ENCODE measurements around the gene CA5B.
"Not testable (repeated sequence)": the region's sequence is repeated elsewhere in the genome, so short reads cannot be mapped to it uniquely, and the experiment has no call there.

Gene CA5B

GRCh38 chrX:15719324-15719968 is 18.6 kb upstream of the CA5B start:
- H3K9ac ChIP-seq (ENCODE audit: low read length in 5 of 5): no peak overlapping the region
- H3K27me3 ChIP-seq (ENCODE audit: control insufficient read depth in 5 of 5, insufficient read depth in 4 of 5, low read length in 5 of 5): peaks cover 0 to 2% (median 0%) of the 10 kb centered on the region in 5 donors
- no peak overlapping the region for H3K4me3 ChIP-seq (ENCODE audit: low read depth in 1 of 5, low read length in 5 of 5)
- H3K27ac ChIP-seq (ENCODE audit: low read depth, low read length): no peak overlapping the region
- peaks cover 0 to 3% (median 0%) of the 10 kb centered on the region in 5 donors for H3K36me3 ChIP-seq (ENCODE audit: control insufficient read depth in 5 of 5, insufficient read depth in 5 of 5, low read length in 5 of 5)
- H3K4me1 ChIP-seq (ENCODE audit: control insufficient read depth in 5 of 5, insufficient read depth in 5 of 5, low read length in 5 of 5): no peaks in the 10 kb centered on the region
- no peaks in the 10 kb centered on the region for H3K9me3 ChIP-seq (ENCODE audit: control insufficient read depth in 5 of 5, low read length in 5 of 5)

- Histone ChIP-seq H3K4me3 (ENCODE audit: low read depth in 1 of 5, low read length in 5 of 5) (no peak overlapping the region), H3K27ac (ENCODE audit: low read depth, low read length) (no peak overlapping the region), H3K4me1 (ENCODE audit: control insufficient read depth in 5 of 5, insufficient read depth in 5 of 5, low read length in 5 of 5) (no peaks in the 10 kb centered on the region), H3K9me3 (ENCODE audit: control insufficient read depth in 5 of 5, low read length in 5 of 5) (no peaks in the 10 kb centered on the region), H3K9ac (ENCODE audit: low read length in 5 of 5) (no peak overlapping the region), H3K36me3 (ENCODE audit: control insufficient read depth in 5 of 5, insufficient read depth in 5 of 5, low read length in 5 of 5) (peaks cover 0 to 3% (median 0%) of the 10 kb centered on the region in 5 donors), H3K27me3 (ENCODE audit: control insufficient read depth in 5 of 5, insufficient read depth in 4 of 5, low read length in 5 of 5) (no peaks in the 10 kb centered on the region)
Observed at GRCh38 chrX:15721911-15722310, 16.2 kb upstream of the CA5B start.

- no peaks in the 10 kb centered on the region for H3K36me3 ChIP-seq (ENCODE audit: control insufficient read depth in 5 of 5, insufficient read depth in 5 of 5, low read length in 5 of 5)
Observed at GRCh38 chrX:15723887-15724517, 14.1 kb upstream of the CA5B start.

GRCh38 chrX:15724911-15725310 is 13.2 kb upstream of the CA5B start:
- no peaks in the 10 kb centered on the region for H3K27me3 ChIP-seq (ENCODE audit: control insufficient read depth in 5 of 5, insufficient read depth in 4 of 5, low read length in 5 of 5)
- H3K4me3 ChIP-seq (ENCODE audit: low read depth in 1 of 5, low read length in 5 of 5): no peak overlapping the region
- no peaks in the 10 kb centered on the region for H3K4me1 ChIP-seq (ENCODE audit: control insufficient read depth in 5 of 5, insufficient read depth in 5 of 5, low read length in 5 of 5)
- H3K9ac ChIP-seq (ENCODE audit: low read length in 5 of 5): no peak overlapping the region
- H3K9me3 ChIP-seq (ENCODE audit: control insufficient read depth in 5 of 5, low read length in 5 of 5): peaks cover 0 to 3% (median 0%) of the 10 kb centered on the region in 5 donors
- no peak overlapping the region for H3K27ac ChIP-seq (ENCODE audit: low read depth, low read length)
- no peaks in the 10 kb centered on the region for H3K36me3 ChIP-seq (ENCODE audit: control insufficient read depth in 5 of 5, insufficient read depth in 5 of 5, low read length in 5 of 5)

More at GRCh38 chrX:15723887-15724517, 14.1 kb upstream of the CA5B start:
- H3K4me3 ChIP-seq (ENCODE audit: low read depth in 1 of 5, low read length in 5 of 5): no peak overlapping the region
- H3K4me1 ChIP-seq (ENCODE audit: control insufficient read depth in 5 of 5, insufficient read depth in 5 of 5, low read length in 5 of 5): no peaks in the 10 kb centered on the region
- no peak overlapping the region for H3K27ac ChIP-seq (ENCODE audit: low read depth, low read length)
- H3K27me3 ChIP-seq (ENCODE audit: control insufficient read depth in 5 of 5, insufficient read depth in 4 of 5, low read length in 5 of 5): no peaks in the 10 kb centered on the region
- peaks cover 0 to under 1% (median 0%) of the 10 kb centered on the region in 5 donors for H3K9me3 ChIP-seq (ENCODE audit: control insufficient read depth in 5 of 5, low read length in 5 of 5)
- no peak overlapping the region for H3K9ac ChIP-seq (ENCODE audit: low read length in 5 of 5)

- not testable (repeated sequence) for H3K36me3 ChIP-seq (ENCODE audit: control insufficient read depth in 5 of 5, insufficient read depth in 5 of 5, low read length in 5 of 5); H3K9ac ChIP-seq (ENCODE audit: low read length in 5 of 5); H3K4me1 ChIP-seq (ENCODE audit: control insufficient read depth in 5 of 5, insufficient read depth in 5 of 5, low read length in 5 of 5); H3K27me3 ChIP-seq (ENCODE audit: control insufficient read depth in 5 of 5, insufficient read depth in 4 of 5, low read length in 5 of 5); H3K27ac ChIP-seq (ENCODE audit: low read depth, low read length); H3K4me3 ChIP-seq (ENCODE audit: low read depth in 1 of 5, low read length in 5 of 5); H3K9me3 ChIP-seq (ENCODE audit: control insufficient read depth in 5 of 5, low read length in 5 of 5)
Observed at GRCh38 chrX:15731368-15731767, 6.7 kb upstream of the CA5B start.

GRCh38 chrX:15737190-15737958 is 696 bp upstream of the CA5B start:
- Histone ChIP-seq H3K9ac (ENCODE audit: low read length in 5 of 5) (peak overlapping the region in 3 of 5 donors; percentile 2 to 35 (median 17)), H3K4me3 (ENCODE audit: low read depth in 1 of 5, low read length in 5 of 5) (peak overlapping the region; percentile 66 to 76 (median 68)), H3K9me3 (ENCODE audit: control insufficient read depth in 5 of 5, low read length in 5 of 5) (no peaks in the 10 kb centered on the region), H3K27me3 (ENCODE audit: control insufficient read depth in 5 of 5, insufficient read depth in 4 of 5, low read length in 5 of 5) (peaks cover 0 to 6% (median 3%) of the 10 kb centered on the region in 5 donors), H3K4me1 (ENCODE audit: control insufficient read depth in 5 of 5, insufficient read depth in 5 of 5, low read length in 5 of 5) (peaks cover 0 to 25% (median 22%) of the 10 kb centered on the region in 5 donors), H3K36me3 (ENCODE audit: control insufficient read depth in 5 of 5, insufficient read depth in 5 of 5, low read length in 5 of 5) (peaks cover 0 to 3% (median 0%) of the 10 kb centered on the region in 5 donors), H3K27ac (ENCODE audit: low read depth, low read length) (no peak overlapping the region)

GRCh38 chrX:15739886-15740285 is 1.8 kb downstream of the CA5B start:
- H3K9me3 ChIP-seq (ENCODE audit: control insufficient read depth in 5 of 5, low read length in 5 of 5): no peaks in the 10 kb centered on the region
- peaks cover 0 to 3% (median 0%) of the 10 kb centered on the region in 5 donors for H3K36me3 ChIP-seq (ENCODE audit: control insufficient read depth in 5 of 5, insufficient read depth in 5 of 5, low read length in 5 of 5)
- peak overlapping the region in 1 of 5 donors; percentile 35 for H3K9ac ChIP-seq (ENCODE audit: low read length in 5 of 5)
- no peak overlapping the region for H3K27ac ChIP-seq (ENCODE audit: low read depth, low read length)
- H3K27me3 ChIP-seq (ENCODE audit: control insufficient read depth in 5 of 5, insufficient read depth in 4 of 5, low read length in 5 of 5): peaks cover 0 to 6% (median 5%) of the 10 kb centered on the region in 5 donors
- H3K4me1 ChIP-seq (ENCODE audit: control insufficient read depth in 5 of 5, insufficient read depth in 5 of 5, low read length in 5 of 5): peaks cover 0 to 28% (median 23%) of the 10 kb centered on the region in 5 donors
- no peak overlapping the region for H3K4me3 ChIP-seq (ENCODE audit: low read depth in 1 of 5, low read length in 5 of 5)

- H3K27me3 ChIP-seq (ENCODE audit: control insufficient read depth in 5 of 5, insufficient read depth in 4 of 5, low read length in 5 of 5): peaks cover 0 to 7% (median 0%) of the 10 kb centered on the region in 5 donors
- no peaks in the 10 kb centered on the region for H3K36me3 ChIP-seq (ENCODE audit: control insufficient read depth in 5 of 5, insufficient read depth in 5 of 5, low read length in 5 of 5)
- H3K4me1 ChIP-seq (ENCODE audit: control insufficient read depth in 5 of 5, insufficient read depth in 5 of 5, low read length in 5 of 5): peaks cover 0 to 10% (median 8%) of the 10 kb centered on the region in 5 donors
- H3K9me3 ChIP-seq (ENCODE audit: control insufficient read depth in 5 of 5, low read length in 5 of 5): no peaks in the 10 kb centered on the region
- H3K9ac ChIP-seq (ENCODE audit: low read length in 5 of 5): no peak overlapping the region
- no peak overlapping the region for H3K27ac ChIP-seq (ENCODE audit: low read depth, low read length)
- no peak overlapping the region for H3K4me3 ChIP-seq (ENCODE audit: low read depth in 1 of 5, low read length in 5 of 5)
Observed at GRCh38 chrX:15744181-15744867, 6.3 kb downstream of the CA5B start.

- no peak overlapping the region for H3K9ac ChIP-seq (ENCODE audit: low read length in 5 of 5)
Observed at GRCh38 chrX:15745179-15745578, 7.1 kb downstream of the CA5B start.

More at GRCh38 chrX:15745179-15745578, 7.1 kb downstream of the CA5B start:
- H3K36me3 ChIP-seq (ENCODE audit: control insufficient read depth in 5 of 5, insufficient read depth in 5 of 5, low read length in 5 of 5): no peaks in the 10 kb centered on the region
- peaks cover 0 to 7% (median 0%) of the 10 kb centered on the region in 5 donors for H3K27me3 ChIP-seq (ENCODE audit: control insufficient read depth in 5 of 5, insufficient read depth in 4 of 5, low read length in 5 of 5)
- peaks cover 2 to 12% (median 7%) of the 10 kb centered on the region in 5 donors for H3K4me1 ChIP-seq (ENCODE audit: control insufficient read depth in 5 of 5, insufficient read depth in 5 of 5, low read length in 5 of 5)
- no peaks in the 10 kb centered on the region for H3K9me3 ChIP-seq (ENCODE audit: control insufficient read depth in 5 of 5, low read length in 5 of 5)
- no peak overlapping the region for H3K4me3 ChIP-seq (ENCODE audit: low read depth in 1 of 5, low read length in 5 of 5)
- H3K27ac ChIP-seq (ENCODE audit: low read depth, low read length): no peak overlapping the region

Measured in subcutaneous abdominal adipose tissue (tissue), 5 donors.